ENCODE measurements around the gene INHBC. TPM values are rescaled to one million over a fixed set of nuclear protein-coding genes. Genes with fewer than 3 reads are reported as not detected.
A peak's percentile ranks its signal among the peaks of the same experiment; 100 is the strongest.
"Not testable (repeated sequence)": the region's sequence is repeated elsewhere in the genome, so short reads cannot be mapped to it uniquely, and the experiment has no call there.

The INHBC gene
- polyA plus RNA-seq, 3 donors: 0.22 to 0.27 (median 0.26) TPM

- DNase-seq: no peak
Measured at GRCh38 chr12:57485695-57486094, 51.1 kb downstream of the INHBC start.

GRCh38 chr12:57487055-57487596 lies 52.5 kb downstream of the INHBC start:
- no peak for DNase-seq

GRCh38 chr12:57487597-57488401 lies 53.2 kb downstream of the INHBC start, which contains the start of gene MARS1:
TSS of gene MARS1 (plus strand) at chr12:57488068. CDS start at chr12:57488091, 23 bp downstream.
- DNase-seq: peak; percentile 96

GRCh38 chr12:57488402-57489156 lies 54.0 kb downstream of the INHBC start:
- no peak for DNase-seq

- no peak for DNase-seq
Measured at GRCh38 chr12:57489157-57489641, 54.6 kb downstream of the INHBC start.

GRCh38 chr12:57490126-57490525 lies 55.5 kb downstream of the INHBC start:
- no peak for DNase-seq

- no peak for DNase-seq
Measured at GRCh38 chr12:57491393-57492280, 57.1 kb downstream of the INHBC start.

- DNase-seq: not testable (repeated sequence)
Measured at GRCh38 chr12:57495051-57495701, 60.6 kb downstream of the INHBC start.

GRCh38 chr12:57496822-57497221 lies 62.2 kb downstream of the INHBC start:
- no peak for DNase-seq

GRCh38 chr12:57497223-57498131 lies 62.9 kb downstream of the INHBC start:
- no peak for DNase-seq

- DNase-seq: no peak
Measured at GRCh38 chr12:57498132-57498502, 63.5 kb downstream of the INHBC start.

GRCh38 chr12:57498571-57498970 lies 64.0 kb downstream of the INHBC start:
- no peak for DNase-seq

GRCh38 chr12:57500213-57500612 lies 65.6 kb downstream of the INHBC start:
- no peak for DNase-seq

Other genes with a start within 250 kb of the INHBC start
- gene NXPH4, start 218.0 kb upstream of the INHBC start, polyA plus RNA-seq (ENCODE audit: insufficient read length in 3 of 3): 1 to 10 TPM; 3.7 to 5.8 (median 3.9) TPM
- gene SHMT2, start 205.1 kb upstream of the INHBC start, polyA plus RNA-seq (ENCODE audit: insufficient read length in 3 of 3): 10 to 100 TPM; 82.5 to 90.7 (median 89.9) TPM
- gene STAC3, start 183.6 kb upstream of the INHBC start, polyA plus RNA-seq (ENCODE audit: insufficient read length in 3 of 3): 1 to 10 TPM; 4.3 to 9.6 (median 7.8) TPM
- gene R3HDM2, start 3.7 kb upstream of the INHBC start, polyA plus RNA-seq (ENCODE audit: insufficient read length in 3 of 3): 10 to 100 TPM; 58.3 to 97.0 (median 88.7) TPM
- gene INHBE, start 20.5 kb downstream of the INHBC start, polyA plus RNA-seq (ENCODE audit: insufficient read length in 3 of 3): under 1 TPM; 0.53 to 0.77 (median 0.53) TPM
- 10 to 100 TPM; 20.2 to 21.2 (median 20.5) TPM for gene GLI1, start 25.0 kb downstream of the INHBC start, polyA plus RNA-seq (ENCODE audit: insufficient read length in 3 of 3)
- gene ARHGAP9, start 45.1 kb downstream of the INHBC start, polyA plus RNA-seq (ENCODE audit: insufficient read length in 3 of 3): 1 to 10 TPM; 2.8 to 3.4 (median 3.3) TPM
- 100 to 1,000 TPM; 121 to 137 (median 133) TPM for gene MARS1, start 53.3 kb downstream of the INHBC start, polyA plus RNA-seq (ENCODE audit: insufficient read length in 3 of 3)
- gene DDIT3, start 85.7 kb downstream of the INHBC start, polyA plus RNA-seq (ENCODE audit: insufficient read length in 3 of 3): 10 to 100 TPM; 27.5 to 31.3 (median 31.2) TPM
- gene MBD6, start 88.0 kb downstream of the INHBC start, polyA plus RNA-seq (ENCODE audit: insufficient read length in 3 of 3): 10 to 100 TPM; 61.1 to 96.4 (median 80.6) TPM
- gene DCTN2, start 112.4 kb downstream of the INHBC start, polyA plus RNA-seq (ENCODE audit: insufficient read length in 3 of 3): 100 to 1,000 TPM; 162 to 175 (median 171) TPM
- under 1 TPM; 0.41 to 0.68 (median 0.65) TPM for gene KIF5A, start 115.3 kb downstream of the INHBC start, polyA plus RNA-seq (ENCODE audit: insufficient read length in 3 of 3)
- 10 to 100 TPM; 37.2 to 45.5 (median 37.9) TPM for gene PIP4K2C, start 156.4 kb downstream of the INHBC start, polyA plus RNA-seq (ENCODE audit: insufficient read length in 3 of 3)
- 10 to 100 TPM; 61.2 to 67.0 (median 63.0) TPM for gene DTX3, start 170.0 kb downstream of the INHBC start, polyA plus RNA-seq (ENCODE audit: insufficient read length in 3 of 3)
- 10 to 100 TPM; 24.9 to 33.9 (median 33.4) TPM for gene ARHGEF25, start 176.7 kb downstream of the INHBC start, polyA plus RNA-seq (ENCODE audit: insufficient read length in 3 of 3)
- 1 to 10 TPM in 1 of 3 donors, under 1 TPM in 2; 0.87 to 1.1 (median 0.94) TPM for gene B4GALNT1, start 198.4 kb downstream of the INHBC start, polyA plus RNA-seq (ENCODE audit: insufficient read length in 3 of 3)

All from renal pelvis (tissue), 4 donors.